ENCODE results near the gene TMEM258. TPM values are rescaled to one million over a fixed set of nuclear protein-coding genes. Genes with fewer than 3 reads are reported as not detected.

TMEM258 gene
- total RNA-seq, 1 donor from 2014 or later: 104 TPM

GRCh38 chr11:61793083-61793828 is 857 bp upstream of the TMEM258 start:
- H3K4me1 ChIP-seq: peaks cover 28% of the 10 kb centered on the region
- H3K27ac ChIP-seq: peak overlapping the region; percentile 98
- TF ChIP-seq, protein P1, sequence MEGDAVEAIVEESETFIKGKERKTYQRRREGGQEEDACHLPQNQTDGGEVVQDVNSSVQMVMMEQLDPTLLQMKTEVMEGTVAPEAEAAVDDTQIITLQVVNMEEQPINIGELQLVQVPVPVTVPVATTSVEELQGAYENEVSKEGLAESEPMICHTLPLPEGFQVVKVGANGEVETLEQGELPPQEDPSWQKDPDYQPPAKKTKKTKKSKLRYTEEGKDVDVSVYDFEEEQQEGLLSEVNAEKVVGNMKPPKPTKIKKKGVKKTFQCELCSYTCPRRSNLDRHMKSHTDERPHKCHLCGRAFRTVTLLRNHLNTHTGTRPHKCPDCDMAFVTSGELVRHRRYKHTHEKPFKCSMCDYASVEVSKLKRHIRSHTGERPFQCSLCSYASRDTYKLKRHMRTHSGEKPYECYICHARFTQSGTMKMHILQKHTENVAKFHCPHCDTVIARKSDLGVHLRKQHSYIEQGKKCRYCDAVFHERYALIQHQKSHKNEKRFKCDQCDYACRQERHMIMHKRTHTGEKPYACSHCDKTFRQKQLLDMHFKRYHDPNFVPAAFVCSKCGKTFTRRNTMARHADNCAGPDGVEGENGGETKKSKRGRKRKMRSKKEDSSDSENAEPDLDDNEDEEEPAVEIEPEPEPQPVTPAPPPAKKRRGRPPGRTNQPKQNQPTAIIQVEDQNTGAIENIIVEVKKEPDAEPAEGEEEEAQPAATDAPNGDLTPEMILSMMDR (IDR thresholded peaks at IDR 0.05): no peak
- ATAC-seq (no peak), DNase-seq (no peak)
- no peaks in the 10 kb centered on the region for H3K27me3 ChIP-seq (ENCODE audit: low read depth)
- intact Hi-C loops (cut with DNase I): no loop called here
- no peaks in the 10 kb centered on the region for H3K9me3 ChIP-seq
- peak overlapping the region; percentile 96 for H3K4me3 ChIP-seq
- H3K36me3 ChIP-seq: peaks cover 36% of the 10 kb centered on the region

DNA sequence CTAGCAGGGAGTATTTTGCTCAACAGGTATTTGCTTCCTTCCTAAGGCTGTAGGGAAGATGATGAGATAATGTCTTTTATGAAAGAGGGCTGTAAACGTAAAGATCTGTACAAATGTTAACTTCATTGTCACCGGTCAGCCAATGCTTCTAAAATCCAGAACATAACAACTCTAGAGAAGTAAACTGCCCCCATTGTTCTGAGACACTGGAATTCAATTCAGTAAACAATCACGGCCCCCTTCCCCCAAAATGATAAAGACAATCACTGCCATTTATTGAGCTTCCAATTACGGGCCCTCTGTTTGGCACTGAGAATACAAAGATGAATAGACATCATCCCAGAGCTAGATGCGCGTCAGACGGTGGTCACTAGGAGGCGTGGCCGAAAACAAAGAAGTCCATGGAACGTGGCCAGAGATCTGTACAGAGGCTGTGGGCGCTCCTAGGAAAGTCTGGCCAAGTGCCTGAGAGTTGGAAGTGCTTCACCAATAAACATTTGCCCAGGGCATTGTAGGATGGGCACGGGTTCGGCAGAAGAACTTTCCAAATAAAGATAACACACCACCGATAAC is 576 bp downstream of the TMEM258 start:
- Histone ChIP-seq H3K9me3 (no peaks in the 10 kb centered on the region), H3K27ac (peak overlapping the region; percentile 98), H3K4me3 (peak overlapping the region; percentile 96), H3K4me1 (peaks cover 21% of the 10 kb centered on the region), H3K27me3 (ENCODE audit: low read depth) (no peaks in the 10 kb centered on the region), H3K36me3 (peaks cover 50% of the 10 kb centered on the region)
- ATAC-seq: peak; percentile 72 to 74
- intact Hi-C loops (cut with DNase I): no loop called here
- TF ChIP-seq, protein P1 (IDR thresholded peaks at IDR 0.05): no peak
- peak; percentile 68 for DNase-seq

DNA sequence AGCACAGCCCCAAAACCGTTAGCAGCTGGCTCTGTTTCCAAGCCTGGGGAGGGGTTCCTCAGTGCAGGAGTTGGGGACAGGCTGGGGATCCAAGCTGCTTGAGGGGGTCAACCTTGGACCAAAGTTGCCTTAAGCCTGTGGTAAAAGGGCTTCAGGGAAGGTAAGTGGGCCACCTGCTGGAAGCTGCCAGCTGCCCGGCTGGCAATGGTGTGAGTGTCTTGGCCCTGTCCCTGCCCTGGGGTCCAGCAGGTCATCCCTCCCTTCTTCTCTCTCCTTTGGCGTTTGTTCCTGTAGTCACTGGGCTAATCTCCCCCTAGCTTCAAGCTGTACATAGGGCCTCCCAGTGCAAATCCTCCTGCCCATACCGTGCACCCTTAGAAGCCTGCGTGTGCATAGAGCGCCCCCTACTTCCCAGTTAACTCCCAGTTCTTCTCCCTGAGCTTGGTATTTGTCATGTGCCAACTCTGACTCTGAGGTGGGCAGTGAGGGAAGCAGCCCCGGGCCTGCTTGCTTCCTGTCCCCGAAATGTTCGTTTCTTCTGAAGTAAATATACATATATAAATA is 4.4 kb downstream of the TMEM258 start:
- intact Hi-C loops (cut with DNase I): no loop called here
- DNase-seq (no peak), ATAC-seq (no peak)
- H3K36me3 ChIP-seq: peaks cover 77% of the 10 kb centered on the region
- H3K27ac ChIP-seq: no peak overlapping the region
- TF ChIP-seq, protein P1 (IDR thresholded peaks at IDR 0.05): peak; percentile 35
- no peak overlapping the region for H3K4me3 ChIP-seq
- H3K27me3 ChIP-seq (ENCODE audit: low read depth): no peaks in the 10 kb centered on the region
- H3K9me3 ChIP-seq: no peaks in the 10 kb centered on the region
- peaks cover 14% of the 10 kb centered on the region for H3K4me1 ChIP-seq

- intact Hi-C loops (cut with DNase I): no loop called here
- Histone ChIP-seq H3K4me1 (peaks cover 3% of the 10 kb centered on the region), H3K9me3 (no peaks in the 10 kb centered on the region), H3K27ac (no peak overlapping the region), H3K27me3 (ENCODE audit: low read depth) (no peaks in the 10 kb centered on the region), H3K36me3 (peaks cover 85% of the 10 kb centered on the region), H3K4me3 (no peak overlapping the region)
- TF ChIP-seq, protein P1 (IDR thresholded peaks at IDR 0.05): no peak
- no peak for DNase-seq
- no peak for ATAC-seq
Observed at GRCh38 chr11:61785837-61786402, 6.5 kb downstream of the TMEM258 start.

- intact Hi-C loops (cut with DNase I): no loop called here
- no peak overlapping the region for H3K27ac ChIP-seq
- TF ChIP-seq, protein P1 (IDR thresholded peaks at IDR 0.05): no peak
- no peak overlapping the region for H3K4me3 ChIP-seq
- H3K4me1 ChIP-seq: no peaks in the 10 kb centered on the region
- peaks cover 72% of the 10 kb centered on the region for H3K36me3 ChIP-seq
- H3K27me3 ChIP-seq (ENCODE audit: low read depth): no peaks in the 10 kb centered on the region
- ATAC-seq (no peak), DNase-seq (no peak)
- H3K9me3 ChIP-seq: no peaks in the 10 kb centered on the region
Observed at GRCh38 chr11:61784506-61784805, 7.9 kb downstream of the TMEM258 start.

Measured in lower lobe of right lung (tissue), 2 donors.